Measurements from ENCODE around the gene TCERG1L. TPM values are rescaled to one million over a fixed set of nuclear protein-coding genes. Genes with fewer than 3 reads are reported as not detected.

The TCERG1L gene
- total and polyA plus RNA-seq, 2 experiments from 2014 or later, result 0.47 to 0.73 TPM

DNA sequence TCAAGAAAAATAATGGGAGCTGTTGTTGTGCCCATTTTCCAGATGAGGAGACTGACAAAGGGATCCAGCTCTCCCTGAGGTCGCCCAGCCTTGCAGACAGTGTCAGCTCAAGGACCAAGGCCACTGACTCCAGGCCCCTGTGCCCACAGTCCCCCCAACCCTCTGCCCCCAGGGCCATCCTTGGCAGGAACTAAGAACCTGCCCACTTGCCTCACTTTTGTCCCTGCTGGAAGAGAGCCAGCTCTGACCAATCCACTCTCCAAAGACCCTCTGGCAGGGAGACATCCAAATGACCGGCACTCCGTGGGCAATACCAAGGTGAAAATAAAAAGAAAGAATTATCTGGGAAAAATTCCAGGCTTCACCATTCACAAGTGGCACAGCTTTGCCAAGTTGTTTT is 101.3 kb downstream of the TCERG1L start:
- 93% methylated on average over 2 of the region's 3 CpGs for WGBS (ENCODE audit: low lambda C conversion rate, missing lambda C conversion rate)
- TF ChIP-seq EZH2 (IDR thresholded peaks at IDR 0.05; ENCODE audit: borderline replicate concordance) (no peak), EZH2phosphoT487 (IDR thresholded peaks at IDR 0.05; ENCODE audit: low read depth, severe bottlenecking, unreplicated experiment) (no peak)
- TF ChIP-seq, protein P1, sequence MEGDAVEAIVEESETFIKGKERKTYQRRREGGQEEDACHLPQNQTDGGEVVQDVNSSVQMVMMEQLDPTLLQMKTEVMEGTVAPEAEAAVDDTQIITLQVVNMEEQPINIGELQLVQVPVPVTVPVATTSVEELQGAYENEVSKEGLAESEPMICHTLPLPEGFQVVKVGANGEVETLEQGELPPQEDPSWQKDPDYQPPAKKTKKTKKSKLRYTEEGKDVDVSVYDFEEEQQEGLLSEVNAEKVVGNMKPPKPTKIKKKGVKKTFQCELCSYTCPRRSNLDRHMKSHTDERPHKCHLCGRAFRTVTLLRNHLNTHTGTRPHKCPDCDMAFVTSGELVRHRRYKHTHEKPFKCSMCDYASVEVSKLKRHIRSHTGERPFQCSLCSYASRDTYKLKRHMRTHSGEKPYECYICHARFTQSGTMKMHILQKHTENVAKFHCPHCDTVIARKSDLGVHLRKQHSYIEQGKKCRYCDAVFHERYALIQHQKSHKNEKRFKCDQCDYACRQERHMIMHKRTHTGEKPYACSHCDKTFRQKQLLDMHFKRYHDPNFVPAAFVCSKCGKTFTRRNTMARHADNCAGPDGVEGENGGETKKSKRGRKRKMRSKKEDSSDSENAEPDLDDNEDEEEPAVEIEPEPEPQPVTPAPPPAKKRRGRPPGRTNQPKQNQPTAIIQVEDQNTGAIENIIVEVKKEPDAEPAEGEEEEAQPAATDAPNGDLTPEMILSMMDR (IDR thresholded peaks at IDR 0.05; ENCODE audit: poor library complexity), result no peak
- Histone ChIP-seq H4K20me1 (ENCODE audit: insufficient read depth, poor library complexity, severe bottlenecking) (no peaks in the 10 kb centered on the region), H3K4me1 (ENCODE audit: insufficient read depth) (no peaks in the 10 kb centered on the region), H3K4me3 (no peak overlapping the region), H3K79me2 (no peaks in the 10 kb centered on the region), H3K27ac (no peak overlapping the region), H3K9me3 (ENCODE audit: low read depth) (no peaks in the 10 kb centered on the region), H2AFZ (no peak overlapping the region), H3K36me3 (replicated peaks; ENCODE audit: insufficient read depth, low read depth) (no peaks in the 10 kb centered on the region), H3K9me2 (replicated peaks; ENCODE audit: insufficient read depth) (no peaks in the 10 kb centered on the region), H3K27me3 (no peaks in the 10 kb centered on the region), H3K4me2 (no peak overlapping the region)
- DNase-seq (ENCODE audit: low spot score), result no peak

DNA sequence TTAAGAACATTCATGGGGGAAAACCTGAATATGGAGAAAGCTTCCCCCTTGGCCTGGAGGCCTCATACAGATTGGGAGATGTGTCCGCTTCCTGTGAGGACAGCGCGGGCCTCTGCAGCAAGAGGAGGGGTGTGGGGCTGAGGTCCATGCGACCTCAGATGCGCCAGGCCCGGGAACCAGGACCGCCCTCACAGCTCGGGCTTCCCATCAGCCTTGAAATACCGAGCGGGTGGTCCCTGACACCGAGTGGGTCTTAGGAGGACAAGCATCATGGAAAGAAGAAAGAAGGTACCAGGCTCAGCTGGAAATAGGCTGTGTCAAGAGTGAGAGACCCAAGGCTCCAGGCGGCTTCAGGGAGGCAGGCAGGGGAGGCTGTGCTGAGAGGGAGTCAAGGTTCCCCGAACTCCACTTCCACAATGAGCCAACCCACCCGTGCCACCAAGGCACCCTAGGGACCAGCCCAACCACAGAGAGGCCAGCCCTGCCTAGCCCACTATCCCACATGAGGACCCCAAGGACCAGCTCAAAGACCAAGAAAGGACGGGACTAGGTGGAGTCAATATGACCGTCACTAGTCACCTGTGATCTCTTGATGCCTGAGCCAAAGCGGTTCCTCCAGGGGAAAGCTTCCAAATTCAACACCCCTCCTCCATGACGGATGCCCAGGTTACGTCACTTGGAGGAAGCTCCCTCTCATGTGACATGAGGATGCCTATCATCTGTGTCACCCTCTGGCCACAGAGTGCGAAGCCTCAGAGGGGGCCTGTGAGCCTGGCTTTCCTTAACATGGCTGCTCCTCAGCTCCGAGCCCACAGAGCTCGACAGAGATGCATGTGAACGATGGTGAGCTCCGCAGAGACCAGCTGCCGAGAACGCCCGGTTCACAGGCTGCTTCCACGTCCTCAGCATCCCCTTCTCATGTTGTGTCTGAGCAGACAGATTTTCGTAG is 103.7 kb downstream of the TCERG1L start:
- Histone ChIP-seq H3K36me3 (replicated peaks; ENCODE audit: insufficient read depth, low read depth) (no peaks in the 10 kb centered on the region), H3K9me3 (ENCODE audit: low read depth) (no peaks in the 10 kb centered on the region), H4K20me1 (ENCODE audit: insufficient read depth, poor library complexity, severe bottlenecking) (no peaks in the 10 kb centered on the region), H3K9me2 (replicated peaks; ENCODE audit: insufficient read depth) (no peaks in the 10 kb centered on the region), H2AFZ (no peak overlapping the region), H3K27ac (no peak overlapping the region), H3K4me1 (ENCODE audit: insufficient read depth) (no peaks in the 10 kb centered on the region), H3K4me2 (no peak overlapping the region), H3K27me3 (no peaks in the 10 kb centered on the region), H3K79me2 (no peaks in the 10 kb centered on the region), H3K4me3 (no peak overlapping the region)
- DNase-seq (ENCODE audit: low spot score), result no peak
- TF ChIP-seq EZH2 (IDR thresholded peaks at IDR 0.05; ENCODE audit: borderline replicate concordance) (no peak), EZH2phosphoT487 (IDR thresholded peaks at IDR 0.05; ENCODE audit: low read depth, severe bottlenecking, unreplicated experiment) (no peak)
- TF ChIP-seq, protein P1 (IDR thresholded peaks at IDR 0.05; ENCODE audit: poor library complexity), result no peak
- 93% methylated on average over 29 of the region's 29 CpGs for WGBS (ENCODE audit: low lambda C conversion rate, missing lambda C conversion rate)

DNA sequence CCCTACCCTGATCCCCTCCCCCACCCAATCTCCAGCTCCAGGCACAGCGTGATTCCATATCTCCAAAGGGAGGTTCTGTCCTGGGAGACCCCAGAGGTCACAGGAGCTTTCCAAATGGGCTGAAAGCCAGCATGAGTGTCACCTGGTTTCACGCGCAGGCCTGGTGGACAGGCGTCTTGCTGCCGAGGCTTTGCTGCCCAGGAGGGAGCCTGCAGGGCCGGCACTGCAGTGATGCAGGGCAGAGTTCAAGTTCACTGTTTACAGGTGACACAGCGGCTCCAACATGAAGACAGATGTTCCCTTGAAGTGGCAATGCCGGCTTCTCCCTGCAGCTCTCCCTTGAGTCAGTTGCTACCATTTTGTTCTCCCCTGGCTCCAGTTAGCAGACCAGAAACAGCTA is 104.3 kb downstream of the TCERG1L start:
- H3K9me3 ChIP-seq (ENCODE audit: low read depth), result no peaks in the 10 kb centered on the region
- no peaks in the 10 kb centered on the region for H3K4me1 ChIP-seq (ENCODE audit: insufficient read depth)
- no peak overlapping the region for H3K27ac ChIP-seq
- no peaks in the 10 kb centered on the region for H3K36me3 ChIP-seq (replicated peaks; ENCODE audit: insufficient read depth, low read depth)
- no peaks in the 10 kb centered on the region for H3K79me2 ChIP-seq
- H3K4me2 ChIP-seq, result no peak overlapping the region
- DNase-seq (ENCODE audit: low spot score), result no peak
- 78% methylated on average over 8 of the region's 8 CpGs for WGBS (ENCODE audit: low lambda C conversion rate, missing lambda C conversion rate)
- H3K9me2 ChIP-seq (replicated peaks; ENCODE audit: insufficient read depth), result no peaks in the 10 kb centered on the region
- no peak overlapping the region for H3K4me3 ChIP-seq
- no peaks in the 10 kb centered on the region for H3K27me3 ChIP-seq
- H2AFZ ChIP-seq, result no peak overlapping the region
- TF ChIP-seq, protein P1 (IDR thresholded peaks at IDR 0.05; ENCODE audit: poor library complexity), result no peak
- TF ChIP-seq EZH2 (IDR thresholded peaks at IDR 0.05; ENCODE audit: borderline replicate concordance) (no peak), EZH2phosphoT487 (IDR thresholded peaks at IDR 0.05; ENCODE audit: low read depth, severe bottlenecking, unreplicated experiment) (no peak)
- H4K20me1 ChIP-seq (ENCODE audit: insufficient read depth, poor library complexity, severe bottlenecking), result no peaks in the 10 kb centered on the region
